ENCODE data around the gene ADM5. TPM values are rescaled to one million over a fixed set of nuclear protein-coding genes. Genes with fewer than 3 reads are reported as not detected.
A peak's percentile ranks its signal among the peaks of the same experiment; 100 is the strongest.

ADM5 gene
- total and polyA plus RNA-seq, 12 donors = 0.16 to 1.6 (median 0.48) TPM

GRCh38 chr19:49691243-49692146, 2.1 kb downstream of the ADM5 start:
- peak overlapping the region in 9 of 10 donors; percentile 32 to 66 (median 57) for H3K4me3 ChIP-seq
- H3K4me1 ChIP-seq = peaks cover 3 to 52% (median 39%) of the 10 kb centered on the region in 9 donors
- peak overlapping the region in 5 of 10 donors; percentile 63 to 84 (median 81) for H3K27ac ChIP-seq
- H3K9me3 ChIP-seq = no peaks in the 10 kb centered on the region
- ATAC-seq = peak in 7 of 8 donors; percentile 13 to 54 (median 39)
- TF ChIP-seq, protein P1, sequence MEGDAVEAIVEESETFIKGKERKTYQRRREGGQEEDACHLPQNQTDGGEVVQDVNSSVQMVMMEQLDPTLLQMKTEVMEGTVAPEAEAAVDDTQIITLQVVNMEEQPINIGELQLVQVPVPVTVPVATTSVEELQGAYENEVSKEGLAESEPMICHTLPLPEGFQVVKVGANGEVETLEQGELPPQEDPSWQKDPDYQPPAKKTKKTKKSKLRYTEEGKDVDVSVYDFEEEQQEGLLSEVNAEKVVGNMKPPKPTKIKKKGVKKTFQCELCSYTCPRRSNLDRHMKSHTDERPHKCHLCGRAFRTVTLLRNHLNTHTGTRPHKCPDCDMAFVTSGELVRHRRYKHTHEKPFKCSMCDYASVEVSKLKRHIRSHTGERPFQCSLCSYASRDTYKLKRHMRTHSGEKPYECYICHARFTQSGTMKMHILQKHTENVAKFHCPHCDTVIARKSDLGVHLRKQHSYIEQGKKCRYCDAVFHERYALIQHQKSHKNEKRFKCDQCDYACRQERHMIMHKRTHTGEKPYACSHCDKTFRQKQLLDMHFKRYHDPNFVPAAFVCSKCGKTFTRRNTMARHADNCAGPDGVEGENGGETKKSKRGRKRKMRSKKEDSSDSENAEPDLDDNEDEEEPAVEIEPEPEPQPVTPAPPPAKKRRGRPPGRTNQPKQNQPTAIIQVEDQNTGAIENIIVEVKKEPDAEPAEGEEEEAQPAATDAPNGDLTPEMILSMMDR (IDR thresholded peaks at IDR 0.05) = no peak
- H3K27me3 ChIP-seq = peaks cover 0 to 40% (median 9%) of the 10 kb centered on the region in 7 donors
- WGBS, 2 donors = 12 to 13% methylated on average over 32 to 39 of the region's 39 CpGs
- H3K36me3 ChIP-seq = peaks cover 0 to 16% (median 0%) of the 10 kb centered on the region in 9 donors
- intact Hi-C loops (cut with DNase I) = no loop called here
- peak in 1 of 2 donors; percentile 64 for DNase-seq

DNA sequence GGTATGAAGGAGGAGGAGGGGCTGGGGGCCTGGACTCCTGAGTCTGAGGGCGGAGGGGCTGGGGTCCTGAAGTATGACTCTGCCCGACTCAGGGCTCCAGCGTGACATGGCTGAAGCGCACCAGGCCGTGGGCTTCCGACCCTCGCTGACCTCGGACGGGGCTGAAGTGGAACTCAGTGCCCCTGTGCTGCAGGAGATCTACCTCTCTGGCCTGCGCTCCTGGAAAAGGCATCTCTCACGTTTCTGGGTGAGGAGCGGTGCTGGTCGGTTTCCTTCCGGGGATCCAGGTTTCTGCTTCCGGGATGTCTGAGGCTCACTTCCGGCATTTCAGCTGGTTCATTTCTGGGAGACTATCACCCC, 2.7 kb downstream of the ADM5 start:
- no peaks in the 10 kb centered on the region for H3K9me3 ChIP-seq
- ATAC-seq = no peak
- TF ChIP-seq, protein P1 (IDR thresholded peaks at IDR 0.05) = no peak
- WGBS, 2 donors = 70 to 73% methylated on average over 16 of the region's 16 CpGs
- no peak overlapping the region for H3K27ac ChIP-seq
- H3K27me3 ChIP-seq = peaks cover 0 to 40% (median 9%) of the 10 kb centered on the region in 7 donors
- H3K36me3 ChIP-seq = peaks cover 0 to 11% (median 0%) of the 10 kb centered on the region in 9 donors
- DNase-seq = no peak
- intact Hi-C loops (cut with DNase I) = no loop called here
- H3K4me3 ChIP-seq = no peak overlapping the region
- H3K4me1 ChIP-seq = peaks cover 3 to 46% (median 35%) of the 10 kb centered on the region in 9 donors

DNA sequence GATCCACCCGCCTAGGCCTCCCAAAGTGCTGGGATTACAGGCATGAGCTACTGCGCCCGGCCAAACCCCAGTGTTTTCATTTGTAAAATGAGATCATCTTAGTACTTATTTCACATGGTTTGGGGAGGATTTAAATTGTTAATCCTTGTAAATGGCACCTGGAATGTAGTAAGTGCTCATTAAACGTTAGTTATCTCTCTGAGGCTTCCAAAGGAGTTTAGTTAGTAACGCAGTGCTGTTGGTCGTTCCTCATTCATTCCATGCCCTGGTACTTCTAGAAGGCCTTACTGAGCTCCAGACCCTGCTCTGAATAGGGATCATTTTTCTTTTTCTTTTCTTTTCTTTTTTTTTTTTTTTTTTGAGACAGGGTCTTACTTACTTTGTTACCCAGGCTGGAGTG, 6.7 kb downstream of the ADM5 start:
- no peaks in the 10 kb centered on the region for H3K9me3 ChIP-seq
- H3K4me3 ChIP-seq = no peak overlapping the region
- H3K27me3 ChIP-seq = peaks cover 0 to 17% (median 1%) of the 10 kb centered on the region in 7 donors
- H3K27ac ChIP-seq = no peak overlapping the region
- ATAC-seq (no peak), DNase-seq (no peak)
- intact Hi-C loops (cut with DNase I) = no loop called here
- no peaks in the 10 kb centered on the region for H3K36me3 ChIP-seq
- TF ChIP-seq, protein P1 (IDR thresholded peaks at IDR 0.05) = no peak
- WGBS, 2 donors = 86 to 94% methylated on average over 6 of the region's 6 CpGs
- peaks cover 3 to 7% (median 6%) of the 10 kb centered on the region in 9 donors for H3K4me1 ChIP-seq

GRCh38 chr19:49696865-49697264, 7.5 kb downstream of the ADM5 start:
- 95 to 98% methylated on average over 7 of the region's 7 CpGs for WGBS, 2 donors
- TF ChIP-seq, protein P1 (IDR thresholded peaks at IDR 0.05) = no peak
- Histone ChIP-seq H3K4me3 (no peak overlapping the region), H3K4me1 (no peaks in the 10 kb centered on the region), H3K9me3 (no peaks in the 10 kb centered on the region), H3K27me3 (peaks cover 0 to 14% (median 4%) of the 10 kb centered on the region in 7 donors), H3K27ac (no peak overlapping the region), H3K36me3 (no peaks in the 10 kb centered on the region)
- DNase-seq = no peak
- intact Hi-C loops (cut with DNase I) = no loop called here
- ATAC-seq = no peak

All from heart right ventricle (tissue), 16 donors.